ACC112 (cell line): ENCODE results near the gene ABL1.

Experiments
- H2AFZ ChIP-seq: fragments of 200-600 bp; sonication (generic); one replicate; pipeline ENCODE4 v1.6.0; 2017; ENCODE audit warnings: antibody characterized with exemption, low read length; ENCODE audit not compliant: unreplicated experiment
- H3K27ac ChIP-seq: fragments of 200-600 bp; sonication (generic); 2 replicates; pipeline ENCODE4 v1.5.1; 2014; ENCODE audit warnings: low read depth, mild to moderate bottlenecking, antibody characterized with exemption, low read length, moderate library complexity
- H3K27me3 ChIP-seq: fragments of 200-600 bp; sonication (generic); 2 replicates; pipeline ENCODE4 v1.6.1; 2014; ENCODE audit warnings: mild to moderate bottlenecking, antibody characterized with exemption, low read length, moderate library complexity, mixed read lengths; ENCODE audit not compliant: insufficient read depth
- H3K36me3 ChIP-seq: fragments of 200-600 bp; sonication (generic); 2 replicates; pipeline ENCODE4 v1.6.1; 2016; ENCODE audit warnings: mild to moderate bottlenecking, antibody characterized with exemption, low read length, moderate library complexity, mixed read lengths; ENCODE audit not compliant: insufficient read depth
- H3K4me1 ChIP-seq: fragments of 200-600 bp; sonication (generic); one replicate; pipeline ENCODE4 v1.6.1; 2016; ENCODE audit warnings: low read length, mixed read lengths; ENCODE audit not compliant: insufficient read depth, unreplicated experiment, control insufficient read depth
- H3K4me3 ChIP-seq: fragments of 200-600 bp; sonication (generic); 2 replicates; pipeline ENCODE4 v1.5.1; 2014; ENCODE audit warnings: mild to moderate bottlenecking, low read depth, low read length
- H3K79me2 ChIP-seq: fragments of 200-600 bp; sonication (generic); one replicate; pipeline ENCODE4 v1.6.0; 2016; ENCODE audit warnings: low read length; ENCODE audit not compliant: control insufficient read depth, unreplicated experiment, insufficient read depth

Gene ABL1

GRCh38 chr9:130864541-130864940 is 29.5 kb downstream of the ABL1 start:
- Histone ChIP-seq H3K36me3 (peaks cover 22% of the 10 kb centered on the region; the same call in 1 of the 2 replicates), H3K27me3 (no peaks in the 10 kb centered on the region), H3K4me3 (no peak overlapping the region), H3K4me1 (peaks cover 25% of the 10 kb centered on the region), H3K27ac (no peak overlapping the region), H3K79me2 (peaks cover 78% of the 10 kb centered on the region), H2AFZ (no peak overlapping the region)

GRCh38 chr9:130865921-130866320 is 30.9 kb downstream of the ABL1 start:
- peaks cover 25% of the 10 kb centered on the region; the same call in 1 of the 2 replicates for H3K36me3 ChIP-seq

GRCh38 chr9:130866474-130866965 is 31.5 kb downstream of the ABL1 start:
- Histone ChIP-seq H2AFZ (no peak overlapping the region), H3K27ac (no peak overlapping the region; the same call in 1 of the 2 replicates), H3K79me2 (peaks cover 73% of the 10 kb centered on the region), H3K4me3 (no peak overlapping the region), H3K4me1 (peaks cover 8% of the 10 kb centered on the region), H3K36me3 (peaks cover 25% of the 10 kb centered on the region; the same call in 1 of the 2 replicates), H3K27me3 (no peaks in the 10 kb centered on the region)

More at GRCh38 chr9:130865921-130866320, 30.9 kb downstream of the ABL1 start:
- Histone ChIP-seq H3K79me2 (peaks cover 78% of the 10 kb centered on the region), H3K27ac (no peak overlapping the region), H3K27me3 (no peaks in the 10 kb centered on the region), H3K4me1 (peaks cover 14% of the 10 kb centered on the region), H2AFZ (no peak overlapping the region), H3K4me3 (no peak overlapping the region)

GRCh38 chr9:130867556-130867955 is 32.5 kb downstream of the ABL1 start:
- H3K4me1 ChIP-seq, result no peaks in the 10 kb centered on the region
- no peak overlapping the region for H3K27ac ChIP-seq
- peaks cover 63% of the 10 kb centered on the region for H3K79me2 ChIP-seq
- no peak overlapping the region for H3K4me3 ChIP-seq
- H3K36me3 ChIP-seq, result peaks cover 27% of the 10 kb centered on the region
- no peak overlapping the region for H2AFZ ChIP-seq
- no peaks in the 10 kb centered on the region for H3K27me3 ChIP-seq

GRCh38 chr9:130868230-130868629 is 33.2 kb downstream of the ABL1 start:
- Histone ChIP-seq H3K36me3 (peaks cover 30% of the 10 kb centered on the region), H3K79me2 (peaks cover 56% of the 10 kb centered on the region)

GRCh38 chr9:130869250-130869649 is 34.2 kb downstream of the ABL1 start:
- peaks cover 32% of the 10 kb centered on the region for H3K36me3 ChIP-seq
- peaks cover 46% of the 10 kb centered on the region for H3K79me2 ChIP-seq

More at GRCh38 chr9:130868230-130868629, 33.2 kb downstream of the ABL1 start:
- H3K27ac ChIP-seq, result no peak overlapping the region
- no peak overlapping the region for H3K4me3 ChIP-seq
- H3K4me1 ChIP-seq, result no peaks in the 10 kb centered on the region
- no peak overlapping the region for H2AFZ ChIP-seq
- no peaks in the 10 kb centered on the region for H3K27me3 ChIP-seq

GRCh38 chr9:130870491-130871381 is 35.7 kb downstream of the ABL1 start:
- Histone ChIP-seq H2AFZ (no peak overlapping the region), H3K79me2 (peaks cover 37% of the 10 kb centered on the region), H3K27ac (no peak overlapping the region), H3K4me1 (no peaks in the 10 kb centered on the region), H3K4me3 (no peak overlapping the region), H3K27me3 (no peaks in the 10 kb centered on the region), H3K36me3 (peaks cover 33% of the 10 kb centered on the region)

More at GRCh38 chr9:130869250-130869649, 34.2 kb downstream of the ABL1 start:
- Histone ChIP-seq H3K4me1 (no peaks in the 10 kb centered on the region), H3K4me3 (no peak overlapping the region), H2AFZ (no peak overlapping the region), H3K27me3 (no peaks in the 10 kb centered on the region), H3K27ac (no peak overlapping the region)

GRCh38 chr9:130871395-130872062 is 36.5 kb downstream of the ABL1 start:
- Histone ChIP-seq H3K27ac (no peak overlapping the region), H3K27me3 (no peaks in the 10 kb centered on the region), H3K36me3 (peaks cover 30% of the 10 kb centered on the region), H3K4me3 (no peak overlapping the region), H3K79me2 (peaks cover 30% of the 10 kb centered on the region), H2AFZ (no peak overlapping the region), H3K4me1 (no peaks in the 10 kb centered on the region)

- H3K36me3 ChIP-seq, result peaks cover 33% of the 10 kb centered on the region
- no peak overlapping the region for H3K4me3 ChIP-seq
- H3K79me2 ChIP-seq, result peaks cover 24% of the 10 kb centered on the region
- H3K27me3 ChIP-seq, result no peaks in the 10 kb centered on the region
- no peak overlapping the region for H2AFZ ChIP-seq
- H3K4me1 ChIP-seq, result no peaks in the 10 kb centered on the region
- H3K27ac ChIP-seq, result no peak overlapping the region
These were observed 37.0 kb downstream of the ABL1 start for GRCh38 chr9:130872093-130872492.

- peaks cover 20% of the 10 kb centered on the region for H3K79me2 ChIP-seq
- H3K4me1 ChIP-seq, result no peaks in the 10 kb centered on the region
- H3K36me3 ChIP-seq, result peaks cover 36% of the 10 kb centered on the region
- no peaks in the 10 kb centered on the region for H3K27me3 ChIP-seq
- H2AFZ ChIP-seq, result no peak overlapping the region
- H3K4me3 ChIP-seq, result no peak overlapping the region
- H3K27ac ChIP-seq, result no peak overlapping the region
These were observed 37.5 kb downstream of the ABL1 start for GRCh38 chr9:130872508-130872907.
